ENCODE results near the gene PPP1R11. TPM values are rescaled to one million over a fixed set of nuclear protein-coding genes. Genes with fewer than 3 reads are reported as not detected.
A peak's percentile ranks its signal among the peaks of the same experiment; 100 is the strongest.

Gene PPP1R11
- total and polyA plus RNA-seq, 9 of the 15 experiments (the other 6 are each of a cell fraction or from before 2014, with no cell fraction given): 17.8 to 94.8 (median 44.6) TPM

DNA sequence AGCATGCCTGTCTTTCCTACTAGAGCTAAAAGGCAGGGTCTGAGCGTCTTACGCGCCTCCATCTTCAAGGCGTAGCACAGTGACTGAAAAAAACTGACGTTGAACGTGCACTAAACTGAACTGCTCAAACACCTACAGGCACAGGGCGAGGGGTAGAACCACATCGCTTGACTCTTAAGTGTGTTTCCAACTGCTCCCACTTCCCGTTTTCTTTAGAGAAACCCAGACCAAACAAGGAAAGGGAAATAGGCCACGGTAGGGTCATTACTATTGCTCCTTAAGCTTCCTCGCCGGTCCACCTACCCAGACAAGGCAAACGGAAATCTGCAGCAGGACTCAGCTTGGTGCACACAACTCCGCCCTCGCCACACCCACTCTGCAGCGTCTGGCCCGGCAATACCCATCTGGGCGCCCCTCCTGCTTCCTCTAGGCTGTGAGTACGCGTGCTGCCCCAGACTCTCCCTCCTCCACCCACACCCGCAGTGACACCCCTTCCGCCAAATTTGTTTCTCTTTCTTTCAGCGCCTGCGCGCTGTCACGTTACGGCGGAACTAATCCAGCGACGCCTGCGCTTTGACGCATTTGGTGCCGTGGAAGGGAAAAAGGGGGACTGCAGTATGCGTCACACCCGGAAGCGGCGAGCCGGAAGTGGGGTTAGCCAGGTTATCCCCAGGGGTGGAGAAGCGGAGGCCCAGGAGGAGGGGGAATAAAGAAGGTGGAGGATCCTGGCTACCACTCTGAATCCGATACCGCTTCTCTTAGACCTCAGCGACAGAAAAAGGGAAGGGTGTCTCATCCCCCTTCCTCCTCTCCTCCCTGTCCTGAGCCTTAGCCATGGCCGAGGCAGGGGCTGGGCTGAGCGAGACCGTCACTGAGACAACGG is at the start of gene PPP1R11 (continued):
- peak; percentile 82 for TF ChIP-seq RBFOX2 (IDR thresholded peaks at IDR 0.05; ENCODE audit: low read depth, low read length)
- no peak for TF ChIP-seq CHD2 (IDR thresholded peaks at IDR 0.05; ENCODE audit: low read depth, low read length)
- TF ChIP-seq GABPA (tag; conservative IDR thresholded peaks at IDR 0.05; ENCODE audit: low read depth): peak; percentile 99
- TF ChIP-seq, protein P1, sequence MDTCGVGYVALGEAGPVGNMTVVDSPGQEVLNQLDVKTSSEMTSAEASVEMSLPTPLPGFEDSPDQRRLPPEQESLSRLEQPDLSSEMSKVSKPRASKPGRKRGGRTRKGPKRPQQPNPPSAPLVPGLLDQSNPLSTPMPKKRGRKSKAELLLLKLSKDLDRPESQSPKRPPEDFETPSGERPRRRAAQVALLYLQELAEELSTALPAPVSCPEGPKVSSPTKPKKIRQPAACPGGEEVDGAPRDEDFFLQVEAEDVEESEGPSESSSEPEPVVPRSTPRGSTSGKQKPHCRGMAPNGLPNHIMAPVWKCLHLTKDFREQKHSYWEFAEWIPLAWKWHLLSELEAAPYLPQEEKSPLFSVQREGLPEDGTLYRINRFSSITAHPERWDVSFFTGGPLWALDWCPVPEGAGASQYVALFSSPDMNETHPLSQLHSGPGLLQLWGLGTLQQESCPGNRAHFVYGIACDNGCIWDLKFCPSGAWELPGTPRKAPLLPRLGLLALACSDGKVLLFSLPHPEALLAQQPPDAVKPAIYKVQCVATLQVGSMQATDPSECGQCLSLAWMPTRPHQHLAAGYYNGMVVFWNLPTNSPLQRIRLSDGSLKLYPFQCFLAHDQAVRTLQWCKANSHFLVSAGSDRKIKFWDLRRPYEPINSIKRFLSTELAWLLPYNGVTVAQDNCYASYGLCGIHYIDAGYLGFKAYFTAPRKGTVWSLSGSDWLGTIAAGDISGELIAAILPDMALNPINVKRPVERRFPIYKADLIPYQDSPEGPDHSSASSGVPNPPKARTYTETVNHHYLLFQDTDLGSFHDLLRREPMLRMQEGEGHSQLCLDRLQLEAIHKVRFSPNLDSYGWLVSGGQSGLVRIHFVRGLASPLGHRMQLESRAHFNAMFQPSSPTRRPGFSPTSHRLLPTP (IDR thresholded peaks at IDR 0.05; ENCODE audit: borderline replicate concordance, extremely low read depth, insufficient read length): no peak
- TF ChIP-seq, protein P2, sequence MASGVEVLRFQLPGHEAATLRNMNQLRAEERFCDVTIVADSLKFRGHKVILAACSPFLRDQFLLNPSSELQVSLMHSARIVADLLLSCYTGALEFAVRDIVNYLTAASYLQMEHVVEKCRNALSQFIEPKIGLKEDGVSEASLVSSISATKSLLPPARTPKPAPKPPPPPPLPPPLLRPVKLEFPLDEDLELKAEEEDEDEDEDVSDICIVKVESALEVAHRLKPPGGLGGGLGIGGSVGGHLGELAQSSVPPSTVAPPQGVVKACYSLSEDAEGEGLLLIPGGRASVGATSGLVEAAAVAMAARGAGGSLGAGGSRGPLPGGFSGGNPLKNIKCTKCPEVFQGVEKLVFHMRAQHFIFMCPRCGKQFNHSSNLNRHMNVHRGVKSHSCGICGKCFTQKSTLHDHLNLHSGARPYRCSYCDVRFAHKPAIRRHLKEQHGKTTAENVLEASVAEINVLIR (CRISPR knock-in tag; IDR thresholded peaks at IDR 0.05): peak; percentile 82
- TF ChIP-seq, protein P3, sequence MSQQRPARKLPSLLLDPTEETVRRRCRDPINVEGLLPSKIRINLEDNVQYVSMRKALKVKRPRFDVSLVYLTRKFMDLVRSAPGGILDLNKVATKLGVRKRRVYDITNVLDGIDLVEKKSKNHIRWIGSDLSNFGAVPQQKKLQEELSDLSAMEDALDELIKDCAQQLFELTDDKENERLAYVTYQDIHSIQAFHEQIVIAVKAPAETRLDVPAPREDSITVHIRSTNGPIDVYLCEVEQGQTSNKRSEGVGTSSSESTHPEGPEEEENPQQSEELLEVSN (IDR thresholded peaks at IDR 0.05; ENCODE audit: borderline replicate concordance in 1 of 2, extremely low read depth in 1 of 2, insufficient read depth in 1 of 2, insufficient read length in 1 of 2, low read depth in 1 of 2, low read length in 1 of 2, poor library complexity in 1 of 2, severe bottlenecking in 1 of 2): peak; percentile 76 to 86
- TF ChIP-seq, protein P4, sequence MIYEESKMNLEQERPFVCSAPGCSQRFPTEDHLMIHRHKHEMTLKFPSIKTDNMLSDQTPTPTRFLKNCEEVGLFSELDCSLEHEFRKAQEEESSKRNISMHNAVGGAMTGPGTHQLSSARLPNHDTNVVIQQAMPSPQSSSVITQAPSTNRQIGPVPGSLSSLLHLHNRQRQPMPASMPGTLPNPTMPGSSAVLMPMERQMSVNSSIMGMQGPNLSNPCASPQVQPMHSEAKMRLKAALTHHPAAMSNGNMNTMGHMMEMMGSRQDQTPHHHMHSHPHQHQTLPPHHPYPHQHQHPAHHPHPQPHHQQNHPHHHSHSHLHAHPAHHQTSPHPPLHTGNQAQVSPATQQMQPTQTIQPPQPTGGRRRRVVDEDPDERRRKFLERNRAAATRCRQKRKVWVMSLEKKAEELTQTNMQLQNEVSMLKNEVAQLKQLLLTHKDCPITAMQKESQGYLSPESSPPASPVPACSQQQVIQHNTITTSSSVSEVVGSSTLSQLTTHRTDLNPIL (CRISPR knock-in tag; IDR thresholded peaks at IDR 0.05): peak; percentile 0; the same call in 1 of the 2 replicates
- TF ChIP-seq TARDBP (IDR thresholded peaks at IDR 0.05): 0 out of 2 replicates have a peak, but pooled peaks have one; percentile 10
- no peak for TF ChIP-seq ZKSCAN3 (CRISPR knock-in tag; IDR thresholded peaks at IDR 0.05)
- TF ChIP-seq RBM22 (IDR thresholded peaks at IDR 0.05; ENCODE audit: low read depth, low read length, poor library complexity, severe bottlenecking): no peak
- TF ChIP-seq BRCA1 (IDR thresholded peaks at IDR 0.05): no peak
- no peak for TF ChIP-seq BRCA1 (CRISPR knock-in tag; IDR thresholded peaks at IDR 0.05)
- peak; percentile 57 for TF ChIP-seq ZBED1 (IDR thresholded peaks at IDR 0.05)
- peak; percentile 11; the same call in 1 of the 2 replicates for TF ChIP-seq ERF (CRISPR knock-in tag; IDR thresholded peaks at IDR 0.05)
- peak in 1 of 2 experiments; percentile 86; a peak in 2 of 4 replicates for TF ChIP-seq HDAC1 (IDR thresholded peaks at IDR 0.05)
- TF ChIP-seq RBM34 (IDR thresholded peaks at IDR 0.05; ENCODE audit: borderline replicate concordance, insufficient read depth, low read length): no peak
- TF ChIP-seq ZNF707 (CRISPR knock-in tag; conservative IDR thresholded peaks at IDR 0.05): peak; percentile 50
- TF ChIP-seq, protein P5, sequence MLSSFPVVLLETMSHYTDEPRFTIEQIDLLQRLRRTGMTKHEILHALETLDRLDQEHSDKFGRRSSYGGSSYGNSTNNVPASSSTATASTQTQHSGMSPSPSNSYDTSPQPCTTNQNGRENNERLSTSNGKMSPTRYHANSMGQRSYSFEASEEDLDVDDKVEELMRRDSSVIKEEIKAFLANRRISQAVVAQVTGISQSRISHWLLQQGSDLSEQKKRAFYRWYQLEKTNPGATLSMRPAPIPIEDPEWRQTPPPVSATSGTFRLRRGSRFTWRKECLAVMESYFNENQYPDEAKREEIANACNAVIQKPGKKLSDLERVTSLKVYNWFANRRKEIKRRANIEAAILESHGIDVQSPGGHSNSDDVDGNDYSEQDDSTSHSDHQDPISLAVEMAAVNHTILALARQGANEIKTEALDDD (IDR thresholded peaks at IDR 0.05): no peak
- TF ChIP-seq GABPB2 (CRISPR knock-in tag; conservative IDR thresholded peaks at IDR 0.05): no peak
- peak; percentile 90 for TF ChIP-seq POLR2H (tag; IDR thresholded peaks at IDR 0.05; ENCODE audit: low read depth)
